Measurements from ENCODE around the gene OLFM2. TPM values are rescaled to one million over a fixed set of nuclear protein-coding genes. Genes with fewer than 3 reads are reported as not detected.

OLFM2 gene
- polyA plus RNA-seq, 2 of the 4 experiments (the other 2 are of a cell fraction): 6.5 to 8.0 TPM

DNA sequence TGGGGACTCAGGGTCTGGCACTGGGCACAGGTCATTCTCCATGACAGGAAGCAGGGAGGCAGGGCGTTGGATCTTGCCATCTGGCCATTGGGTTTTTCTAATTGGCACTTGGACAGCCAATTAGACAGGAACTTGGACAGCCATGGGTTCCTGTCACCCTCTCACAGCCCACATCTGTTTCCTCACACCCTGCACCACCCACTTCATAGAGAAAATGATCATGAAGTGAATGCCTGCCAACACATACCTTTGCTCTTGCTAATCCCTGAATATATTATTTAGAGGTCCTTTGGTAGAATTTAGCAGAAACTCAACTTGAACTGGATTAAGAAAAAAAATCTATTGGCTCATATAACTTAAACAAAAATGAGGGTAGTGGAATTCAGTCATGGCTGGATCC, 4.9 kb upstream of the OLFM2 start:
- no peak for DNase-seq (ENCODE audit: low read depth in 1 of 2, low spot score in 1 of 2)
- POLR2A ChIA-PET: no interaction called here
- CTCF ChIA-PET: no interaction called here
- no peak for FAIRE-seq
- no CpG with 5 or more reads among the region's 1 CpG for WGBS (ENCODE audit: missing lambda C conversion rate)
- TF ChIP-seq CBX2 (IDR thresholded peaks at IDR 0.05; ENCODE audit: borderline replicate concordance, low read depth) (no peak), TP53 (CRISPR knock-in tag; IDR thresholded peaks at IDR 0.05) (no peak), EHMT2 (IDR thresholded peaks at IDR 0.05; ENCODE audit: low read depth) (no peak), RCOR1 (IDR thresholded peaks at IDR 0.05; ENCODE audit: low read depth, low read length) (no peak), HOXB13 (CRISPR knock-in tag; IDR thresholded peaks at IDR 0.05; ENCODE audit: low read depth) (no peak), SMC3 (IDR thresholded peaks at IDR 0.05) (no peak), NR3C1 (IDR thresholded peaks at IDR 0.05) (no peak), FOSL2 (IDR thresholded peaks at IDR 0.05) (no peak), FOSL2 (CRISPR knock-in tag; IDR thresholded peaks at IDR 0.05) (no peak), ZNF302 (CRISPR knock-in tag; IDR thresholded peaks at IDR 0.05) (no peak), GATA3 (IDR thresholded peaks at IDR 0.05; ENCODE audit: borderline replicate concordance) (no peak), RARB (CRISPR knock-in tag; IDR thresholded peaks at IDR 0.05) (no peak)
- TF ChIP-seq, protein P1, sequence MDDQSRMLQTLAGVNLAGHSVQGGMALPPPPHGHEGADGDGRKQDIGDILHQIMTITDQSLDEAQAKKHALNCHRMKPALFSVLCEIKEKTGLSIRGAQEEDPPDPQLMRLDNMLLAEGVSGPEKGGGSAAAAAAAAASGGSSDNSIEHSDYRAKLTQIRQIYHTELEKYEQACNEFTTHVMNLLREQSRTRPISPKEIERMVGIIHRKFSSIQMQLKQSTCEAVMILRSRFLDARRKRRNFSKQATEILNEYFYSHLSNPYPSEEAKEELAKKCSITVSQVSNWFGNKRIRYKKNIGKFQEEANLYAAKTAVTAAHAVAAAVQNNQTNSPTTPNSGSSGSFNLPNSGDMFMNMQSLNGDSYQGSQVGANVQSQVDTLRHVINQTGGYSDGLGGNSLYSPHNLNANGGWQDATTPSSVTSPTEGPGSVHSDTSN (IDR thresholded peaks at IDR 0.05): no peak
- TF ChIP-seq, protein P2, sequence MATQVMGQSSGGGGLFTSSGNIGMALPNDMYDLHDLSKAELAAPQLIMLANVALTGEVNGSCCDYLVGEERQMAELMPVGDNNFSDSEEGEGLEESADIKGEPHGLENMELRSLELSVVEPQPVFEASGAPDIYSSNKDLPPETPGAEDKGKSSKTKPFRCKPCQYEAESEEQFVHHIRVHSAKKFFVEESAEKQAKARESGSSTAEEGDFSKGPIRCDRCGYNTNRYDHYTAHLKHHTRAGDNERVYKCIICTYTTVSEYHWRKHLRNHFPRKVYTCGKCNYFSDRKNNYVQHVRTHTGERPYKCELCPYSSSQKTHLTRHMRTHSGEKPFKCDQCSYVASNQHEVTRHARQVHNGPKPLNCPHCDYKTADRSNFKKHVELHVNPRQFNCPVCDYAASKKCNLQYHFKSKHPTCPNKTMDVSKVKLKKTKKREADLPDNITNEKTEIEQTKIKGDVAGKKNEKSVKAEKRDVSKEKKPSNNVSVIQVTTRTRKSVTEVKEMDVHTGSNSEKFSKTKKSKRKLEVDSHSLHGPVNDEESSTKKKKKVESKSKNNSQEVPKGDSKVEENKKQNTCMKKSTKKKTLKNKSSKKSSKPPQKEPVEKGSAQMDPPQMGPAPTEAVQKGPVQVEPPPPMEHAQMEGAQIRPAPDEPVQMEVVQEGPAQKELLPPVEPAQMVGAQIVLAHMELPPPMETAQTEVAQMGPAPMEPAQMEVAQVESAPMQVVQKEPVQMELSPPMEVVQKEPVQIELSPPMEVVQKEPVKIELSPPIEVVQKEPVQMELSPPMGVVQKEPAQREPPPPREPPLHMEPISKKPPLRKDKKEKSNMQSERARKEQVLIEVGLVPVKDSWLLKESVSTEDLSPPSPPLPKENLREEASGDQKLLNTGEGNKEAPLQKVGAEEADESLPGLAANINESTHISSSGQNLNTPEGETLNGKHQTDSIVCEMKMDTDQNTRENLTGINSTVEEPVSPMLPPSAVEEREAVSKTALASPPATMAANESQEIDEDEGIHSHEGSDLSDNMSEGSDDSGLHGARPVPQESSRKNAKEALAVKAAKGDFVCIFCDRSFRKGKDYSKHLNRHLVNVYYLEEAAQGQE (IDR thresholded peaks at IDR 0.05): no peak
- TF ChIP-seq, protein P3, sequence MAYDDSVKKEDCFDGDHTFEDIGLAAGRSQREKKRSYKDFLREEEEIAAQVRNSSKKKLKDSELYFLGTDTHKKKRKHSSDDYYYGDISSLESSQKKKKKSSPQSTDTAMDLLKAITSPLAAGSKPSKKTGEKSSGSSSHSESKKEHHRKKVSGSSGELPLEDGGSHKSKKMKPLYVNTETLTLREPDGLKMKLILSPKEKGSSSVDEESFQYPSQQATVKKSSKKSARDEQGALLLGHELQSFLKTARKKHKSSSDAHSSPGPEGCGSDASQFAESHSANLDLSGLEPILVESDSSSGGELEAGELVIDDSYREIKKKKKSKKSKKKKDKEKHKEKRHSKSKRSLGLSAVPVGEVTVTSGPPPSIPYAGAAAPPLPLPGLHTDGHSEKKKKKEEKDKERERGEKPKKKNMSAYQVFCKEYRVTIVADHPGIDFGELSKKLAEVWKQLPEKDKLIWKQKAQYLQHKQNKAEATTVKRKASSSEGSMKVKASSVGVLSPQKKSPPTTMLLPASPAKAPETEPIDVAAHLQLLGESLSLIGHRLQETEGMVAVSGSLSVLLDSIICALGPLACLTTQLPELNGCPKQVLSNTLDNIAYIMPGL (CRISPR knock-in tag; IDR thresholded peaks at IDR 0.05; ENCODE audit: borderline replicate concordance): no peak
- TF ChIP-seq, protein P4, sequence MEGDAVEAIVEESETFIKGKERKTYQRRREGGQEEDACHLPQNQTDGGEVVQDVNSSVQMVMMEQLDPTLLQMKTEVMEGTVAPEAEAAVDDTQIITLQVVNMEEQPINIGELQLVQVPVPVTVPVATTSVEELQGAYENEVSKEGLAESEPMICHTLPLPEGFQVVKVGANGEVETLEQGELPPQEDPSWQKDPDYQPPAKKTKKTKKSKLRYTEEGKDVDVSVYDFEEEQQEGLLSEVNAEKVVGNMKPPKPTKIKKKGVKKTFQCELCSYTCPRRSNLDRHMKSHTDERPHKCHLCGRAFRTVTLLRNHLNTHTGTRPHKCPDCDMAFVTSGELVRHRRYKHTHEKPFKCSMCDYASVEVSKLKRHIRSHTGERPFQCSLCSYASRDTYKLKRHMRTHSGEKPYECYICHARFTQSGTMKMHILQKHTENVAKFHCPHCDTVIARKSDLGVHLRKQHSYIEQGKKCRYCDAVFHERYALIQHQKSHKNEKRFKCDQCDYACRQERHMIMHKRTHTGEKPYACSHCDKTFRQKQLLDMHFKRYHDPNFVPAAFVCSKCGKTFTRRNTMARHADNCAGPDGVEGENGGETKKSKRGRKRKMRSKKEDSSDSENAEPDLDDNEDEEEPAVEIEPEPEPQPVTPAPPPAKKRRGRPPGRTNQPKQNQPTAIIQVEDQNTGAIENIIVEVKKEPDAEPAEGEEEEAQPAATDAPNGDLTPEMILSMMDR (IDR thresholded peaks at IDR 0.05): no peak
- Histone ChIP-seq H3K9me3 (peaks cover 12% of the 10 kb centered on the region; the same call in 2 of the 3 replicates), H3K27ac (no peak overlapping the region), H3K4me2 (no peak overlapping the region), H3K4me3 (no peak overlapping the region), H3K4me1 (peaks cover 12% of the 10 kb centered on the region)
- ATAC-seq: no peak

DNA sequence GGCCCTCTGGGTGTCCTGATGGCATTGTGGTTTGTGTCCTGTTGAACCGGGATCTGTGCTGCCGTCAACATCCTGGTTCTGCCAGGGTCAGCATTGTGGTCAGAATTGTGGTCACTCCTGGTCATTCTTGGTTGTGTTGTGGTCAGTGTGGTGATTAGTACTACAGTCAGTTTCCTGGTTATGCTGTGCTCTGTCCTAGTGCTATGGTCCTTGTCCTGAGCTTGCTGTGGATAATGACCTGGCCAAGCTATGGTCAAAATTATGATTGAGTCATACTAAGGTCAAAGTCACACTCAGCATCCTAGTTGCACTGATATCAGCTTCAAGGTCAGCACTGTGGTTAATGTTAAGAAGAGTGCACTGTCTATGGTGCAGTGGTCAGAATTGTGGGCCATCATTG, 4.5 kb upstream of the OLFM2 start:
- WGBS (ENCODE audit: missing lambda C conversion rate): 33% methylated on average over 2 of the region's 2 CpGs
- ChIA-PET POLR2A (no interaction called here), CTCF (interaction anchor here (0.6 to 1.6 kb wide), 3 partner anchors 10 to 87 kb away, joined by 3 to 7 read pairs (median 3); no protein-coding TSS in a partner anchor)
- FAIRE-seq (no peak), DNase-seq (ENCODE audit: low read depth in 1 of 2, low spot score in 1 of 2) (no peak), ATAC-seq (no peak)
- Histone ChIP-seq H3K4me3 (no peak overlapping the region), H3K9me3 (peaks cover 12% of the 10 kb centered on the region; the same call in 2 of the 3 replicates), H3K4me2 (no peak overlapping the region), H3K4me1 (peaks cover 14% of the 10 kb centered on the region), H3K27ac (no peak overlapping the region)
- TF ChIP-seq KDM5A (IDR thresholded peaks at IDR 0.05) (no peak), CBX2 (IDR thresholded peaks at IDR 0.05; ENCODE audit: borderline replicate concordance, low read depth) (no peak), POLR2A (IDR thresholded peaks at IDR 0.05; ENCODE audit: low read length) (no peak), FOSL2 (IDR thresholded peaks at IDR 0.05) (no peak), FOSL2 (CRISPR knock-in tag; IDR thresholded peaks at IDR 0.05) (no peak), CHD4 (IDR thresholded peaks at IDR 0.05; ENCODE audit: borderline replicate concordance) (no peak), NFE2L2 (conservative IDR thresholded peaks at IDR 0.05; ENCODE audit: low read length) (no peak), SMC3 (IDR thresholded peaks at IDR 0.05) (no peak), ZNF302 (CRISPR knock-in tag; IDR thresholded peaks at IDR 0.05) (no peak)
- TF ChIP-seq, protein P5, sequence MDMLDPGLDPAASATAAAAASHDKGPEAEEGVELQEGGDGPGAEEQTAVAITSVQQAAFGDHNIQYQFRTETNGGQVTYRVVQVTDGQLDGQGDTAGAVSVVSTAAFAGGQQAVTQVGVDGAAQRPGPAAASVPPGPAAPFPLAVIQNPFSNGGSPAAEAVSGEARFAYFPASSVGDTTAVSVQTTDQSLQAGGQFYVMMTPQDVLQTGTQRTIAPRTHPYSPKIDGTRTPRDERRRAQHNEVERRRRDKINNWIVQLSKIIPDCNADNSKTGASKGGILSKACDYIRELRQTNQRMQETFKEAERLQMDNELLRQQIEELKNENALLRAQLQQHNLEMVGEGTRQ (IDR thresholded peaks at IDR 0.05): no peak
- TF ChIP-seq, protein P2 (IDR thresholded peaks at IDR 0.05): no peak
- TF ChIP-seq, protein P6, sequence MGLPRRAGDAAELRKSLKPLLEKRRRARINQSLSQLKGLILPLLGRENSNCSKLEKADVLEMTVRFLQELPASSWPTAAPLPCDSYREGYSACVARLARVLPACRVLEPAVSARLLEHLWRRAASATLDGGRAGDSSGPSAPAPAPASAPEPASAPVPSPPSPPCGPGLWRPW (IDR thresholded peaks at IDR 0.05): no peak
- TF ChIP-seq, protein P7, sequence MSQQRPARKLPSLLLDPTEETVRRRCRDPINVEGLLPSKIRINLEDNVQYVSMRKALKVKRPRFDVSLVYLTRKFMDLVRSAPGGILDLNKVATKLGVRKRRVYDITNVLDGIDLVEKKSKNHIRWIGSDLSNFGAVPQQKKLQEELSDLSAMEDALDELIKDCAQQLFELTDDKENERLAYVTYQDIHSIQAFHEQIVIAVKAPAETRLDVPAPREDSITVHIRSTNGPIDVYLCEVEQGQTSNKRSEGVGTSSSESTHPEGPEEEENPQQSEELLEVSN (IDR thresholded peaks at IDR 0.05; ENCODE audit: borderline replicate concordance, low read depth): no peak
